Fibroblast of upper back skin (primary cell): Measurements from ENCODE around the gene BACH2.
A peak's percentile ranks its signal among the peaks of the same experiment; 100 is the strongest.
"Not testable (repeated sequence)": the region's sequence is repeated elsewhere in the genome, so short reads cannot be mapped to it uniquely, and the experiment has no call there.

ENCODE experiments used
- DNase-seq: peaks from one replicate; pipeline ENCODE4 v3.0.0-alpha.2; 2013

Gene BACH2

GRCh38 chr6:90121982-90122381 lies 174.7 kb downstream of the BACH2 start:
- no peak for DNase-seq

- DNase-seq, result no peak
Measured at GRCh38 chr6:90120327-90120726, 176.3 kb downstream of the BACH2 start.

- DNase-seq, result no peak
Measured at GRCh38 chr6:90119618-90120017, 177.0 kb downstream of the BACH2 start.

DNA sequence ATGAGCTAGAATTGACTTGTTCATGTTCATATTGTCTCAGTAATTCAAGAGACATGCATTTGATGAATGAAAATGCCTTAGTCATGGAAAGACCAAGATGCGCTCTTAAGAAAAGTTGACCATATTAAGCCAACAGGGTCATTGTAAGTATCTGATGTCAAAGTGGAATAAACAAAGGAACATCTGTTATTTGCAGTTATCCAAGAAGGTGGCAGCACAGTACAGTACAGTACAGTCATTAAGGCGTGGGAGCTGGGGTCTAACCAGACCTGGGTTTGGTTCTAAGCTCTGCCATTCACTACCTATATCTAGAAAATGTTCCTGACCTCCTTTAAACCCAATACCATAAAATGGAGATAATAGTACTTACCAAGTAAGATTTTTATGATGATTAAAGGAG lies 178.1 kb downstream of the BACH2 start:
- no peak for DNase-seq

- DNase-seq, result no peak
Measured at GRCh38 chr6:90118069-90118468, 178.6 kb downstream of the BACH2 start.

DNA sequence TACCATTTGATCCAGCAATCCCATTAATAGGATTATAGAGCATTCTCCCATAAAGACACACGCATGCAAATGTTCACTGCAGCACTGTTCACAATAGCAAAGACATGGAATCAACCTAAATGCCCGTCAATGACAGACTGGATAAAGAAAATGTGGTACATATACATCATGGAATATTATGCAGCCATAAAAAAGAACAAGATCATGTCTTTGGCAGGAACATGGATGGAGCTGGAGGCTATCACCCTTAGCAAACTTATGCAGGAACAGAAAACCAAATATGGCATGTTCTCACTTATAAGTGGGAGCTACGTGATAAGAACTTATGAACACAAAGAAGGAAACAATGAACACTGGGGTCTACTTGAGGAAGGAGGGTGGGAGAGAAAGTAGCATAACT lies 180.5 kb downstream of the BACH2 start:
- DNase-seq, result not testable (repeated sequence)

DNA sequence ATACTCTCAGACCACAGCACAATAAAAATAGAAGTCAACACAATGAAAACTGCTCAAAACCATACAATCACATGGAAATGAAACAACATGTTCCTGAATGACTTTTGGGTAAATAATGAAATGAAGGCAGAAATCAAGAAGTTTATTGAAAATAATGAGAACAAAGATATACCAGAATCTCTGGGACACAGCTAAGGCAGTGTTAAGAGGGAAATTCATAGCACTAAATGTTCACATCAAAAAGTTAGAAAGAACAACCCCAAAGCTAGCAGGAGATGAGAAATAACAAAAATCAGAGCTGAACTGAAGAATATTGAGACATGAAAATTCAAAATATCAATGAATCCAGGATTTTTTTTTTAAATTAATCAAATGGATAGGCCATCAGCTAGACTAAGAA lies 183.3 kb downstream of the BACH2 start:
- no peak for DNase-seq

DNA sequence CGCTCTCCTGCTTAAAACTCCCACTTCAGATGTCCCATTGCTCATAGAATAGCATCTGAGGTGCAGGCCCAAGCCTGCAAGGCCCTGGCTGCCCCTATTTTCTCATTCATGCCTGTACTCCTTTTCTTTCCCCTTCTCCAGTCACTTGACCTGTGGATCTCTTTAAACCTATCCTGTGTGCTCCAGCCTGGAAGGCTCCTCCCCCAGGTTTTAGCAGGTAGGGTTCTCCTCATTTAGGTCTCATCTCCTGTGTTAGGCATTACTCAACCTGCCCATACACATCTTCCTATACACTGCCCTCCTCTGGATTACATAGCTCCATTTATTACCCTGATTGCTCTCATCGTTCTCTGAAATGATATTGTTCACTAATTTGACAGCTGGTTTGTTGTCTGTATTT lies 185.3 kb downstream of the BACH2 start:
- no peak for DNase-seq

DNA sequence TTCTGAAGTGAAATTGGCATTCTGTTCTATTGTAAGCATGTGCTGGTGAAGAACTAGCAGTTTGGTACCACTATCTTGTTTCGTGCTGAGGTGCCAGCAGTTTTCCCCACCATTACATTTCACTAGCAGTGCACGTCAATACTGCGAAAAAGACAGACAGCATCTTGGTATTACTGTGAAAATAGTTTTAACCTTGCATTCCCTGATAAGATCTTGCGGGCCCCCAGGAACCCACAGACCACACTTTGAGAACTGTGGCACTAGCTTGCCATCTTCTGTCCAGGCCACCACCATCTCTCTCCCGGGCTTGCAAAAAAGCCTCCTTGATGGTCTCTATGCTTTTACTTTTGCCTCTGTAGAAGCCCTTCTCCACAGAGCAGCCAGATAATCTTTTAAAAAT lies 185.7 kb downstream of the BACH2 start:
- DNase-seq, result no peak

DNA sequence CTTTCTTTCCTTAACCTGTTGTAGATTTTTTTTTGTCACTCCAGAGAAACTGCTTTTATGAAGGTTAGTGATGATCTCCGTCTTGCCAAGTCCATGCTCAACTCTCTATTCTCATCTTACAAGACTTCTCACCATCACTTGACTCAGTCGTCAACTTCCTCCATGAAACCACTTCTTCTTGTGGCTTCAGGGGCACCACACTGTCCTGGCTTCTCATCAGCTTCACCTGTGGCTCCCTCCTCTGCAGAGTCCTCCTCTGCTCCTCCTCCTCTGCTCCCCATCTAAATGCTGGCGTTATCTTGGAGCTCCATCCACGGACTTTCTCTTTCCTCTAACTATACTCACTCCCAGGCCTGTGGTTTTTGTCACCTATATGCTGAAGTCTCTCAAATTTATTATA lies 187.5 kb downstream of the BACH2 start:
- no peak for DNase-seq

DNA sequence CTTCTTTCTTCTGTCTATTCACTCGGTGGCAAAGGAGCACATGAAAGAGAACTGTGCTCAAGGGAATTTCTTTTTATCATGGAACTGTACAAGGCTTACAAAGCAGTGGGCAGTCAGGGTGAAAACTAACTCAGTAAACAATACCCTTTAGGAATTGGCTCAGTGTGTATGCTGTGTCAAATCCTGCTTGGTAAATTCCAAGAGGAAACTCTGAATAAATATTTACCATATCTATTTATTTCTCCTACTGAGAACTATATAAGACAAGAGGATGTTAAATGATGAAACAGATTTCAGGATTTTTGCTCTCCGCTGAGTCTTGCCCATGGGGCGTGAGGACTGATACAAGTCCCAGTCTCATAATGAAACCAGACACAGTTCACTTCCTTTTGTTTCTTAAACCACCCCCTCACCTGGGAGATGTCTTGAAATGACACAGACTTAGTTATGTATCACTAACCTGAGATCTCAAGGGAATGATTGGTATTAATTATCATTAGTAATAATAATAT lies 188.8 kb downstream of the BACH2 start:
- DNase-seq, result no peak

DNA sequence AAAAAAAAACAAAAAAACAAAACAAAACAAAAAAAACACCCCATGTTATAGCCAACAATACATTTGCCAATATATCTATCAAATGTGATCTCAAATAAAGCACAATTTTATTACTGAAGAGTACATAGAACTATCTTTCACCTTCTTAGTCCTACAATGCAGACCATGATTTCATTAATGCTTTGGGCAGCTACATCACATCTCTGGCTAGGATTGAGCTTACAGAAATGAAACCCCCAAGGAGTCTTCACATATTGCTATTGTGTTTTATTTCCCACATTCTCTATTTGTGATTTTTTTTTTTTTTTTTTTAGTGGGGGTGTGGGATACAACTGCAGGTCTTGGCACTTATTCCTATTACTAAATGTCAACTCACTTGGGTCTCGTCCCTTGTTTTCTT lies 189.3 kb downstream of the BACH2 start:
- DNase-seq, result no peak

DNA sequence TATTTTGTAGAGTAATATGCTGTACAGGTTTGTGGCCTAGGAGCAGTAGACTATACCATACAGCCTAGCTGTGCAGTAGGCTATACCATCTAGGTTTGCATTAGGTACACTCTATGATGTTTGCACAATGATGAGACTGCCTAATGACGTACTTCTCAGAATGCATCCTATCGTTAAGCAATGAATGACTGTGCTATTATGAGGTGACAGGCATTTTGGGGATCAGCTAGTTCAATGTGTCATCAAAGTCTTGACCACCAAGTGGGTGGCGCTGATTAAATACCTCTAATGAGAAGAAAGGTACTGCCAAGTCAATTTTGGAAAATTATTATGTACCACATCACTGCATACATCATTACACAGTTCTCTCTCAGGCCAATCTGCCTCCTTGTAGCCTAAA lies 190.2 kb downstream of the BACH2 start:
- no peak for DNase-seq

GRCh38 chr6:90105506-90106170 lies 191.0 kb downstream of the BACH2 start:
- no peak for DNase-seq

GRCh38 chr6:90103056-90103800 lies 193.4 kb downstream of the BACH2 start:
- no peak for DNase-seq

DNA sequence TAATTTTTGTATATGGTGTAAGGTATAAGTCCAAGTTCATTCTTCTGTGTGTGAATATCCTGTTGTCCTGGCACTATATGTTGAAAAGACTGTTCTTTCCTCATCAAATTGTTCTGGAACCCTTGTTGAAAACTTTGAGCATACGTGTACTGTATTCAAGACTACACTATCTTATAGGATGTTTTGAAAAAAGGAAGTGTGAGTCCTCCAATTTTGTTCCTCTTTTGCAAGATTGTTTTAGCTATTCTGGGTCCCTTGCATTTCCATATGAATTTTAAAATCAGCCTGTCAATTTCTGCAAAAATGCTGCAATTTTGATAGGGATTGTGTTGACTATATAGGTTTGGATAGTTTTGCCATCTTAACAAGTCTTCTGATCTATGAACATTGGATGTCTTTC lies 195.2 kb downstream of the BACH2 start:
- DNase-seq, result no peak

- DNase-seq, result peak; percentile 47
Measured at GRCh38 chr6:90100059-90100665, 196.5 kb downstream of the BACH2 start.

DNA sequence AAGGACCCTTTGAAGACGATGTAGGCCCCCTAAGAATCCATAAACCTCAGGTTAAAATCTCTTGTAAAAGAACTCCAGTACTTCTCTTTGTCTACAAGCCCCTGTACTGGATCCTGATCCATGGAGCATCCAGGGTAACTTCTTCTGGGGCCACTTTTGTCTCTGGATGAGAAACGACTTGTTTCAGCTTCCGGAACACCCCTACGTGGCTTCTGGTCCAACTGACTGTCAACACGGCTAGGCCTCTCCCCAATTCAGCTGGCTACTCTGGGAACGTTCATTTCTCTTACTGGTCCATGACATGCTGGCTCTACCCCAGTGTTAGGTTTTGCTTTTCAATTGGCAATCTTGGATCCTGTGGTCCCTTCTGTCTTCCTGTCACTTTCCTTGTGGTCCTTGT lies 198.0 kb downstream of the BACH2 start:
- DNase-seq, result no peak

GRCh38 chr6:90098001-90098531 lies 198.6 kb downstream of the BACH2 start:
- peak; percentile 98 for DNase-seq

- peak; percentile 22 for DNase-seq
Measured at GRCh38 chr6:90097356-90097755, 199.3 kb downstream of the BACH2 start.

DNA sequence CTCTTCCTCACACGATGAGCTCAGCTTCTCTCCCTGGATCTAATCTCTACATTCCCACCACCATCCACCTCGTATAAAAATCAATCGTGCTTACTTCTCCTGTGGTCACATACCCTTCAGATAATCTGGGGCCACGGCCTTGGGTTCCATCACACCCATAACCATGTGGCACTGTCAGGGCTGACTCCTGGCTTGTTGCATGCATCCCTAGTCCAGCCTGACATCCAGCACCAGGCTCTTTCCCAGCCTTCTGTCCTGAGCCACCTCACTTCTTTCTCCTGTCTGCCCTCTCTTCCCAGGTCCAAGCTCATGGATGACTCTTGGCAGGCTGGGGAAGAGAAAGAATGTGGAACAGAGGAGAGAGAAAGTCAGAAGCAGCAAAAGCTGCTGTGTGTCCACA lies 199.8 kb downstream of the BACH2 start:
- peak; percentile 3 for DNase-seq

GRCh38 chr6:90095788-90096187 lies 200.9 kb downstream of the BACH2 start:
- DNase-seq, result no peak

DNA sequence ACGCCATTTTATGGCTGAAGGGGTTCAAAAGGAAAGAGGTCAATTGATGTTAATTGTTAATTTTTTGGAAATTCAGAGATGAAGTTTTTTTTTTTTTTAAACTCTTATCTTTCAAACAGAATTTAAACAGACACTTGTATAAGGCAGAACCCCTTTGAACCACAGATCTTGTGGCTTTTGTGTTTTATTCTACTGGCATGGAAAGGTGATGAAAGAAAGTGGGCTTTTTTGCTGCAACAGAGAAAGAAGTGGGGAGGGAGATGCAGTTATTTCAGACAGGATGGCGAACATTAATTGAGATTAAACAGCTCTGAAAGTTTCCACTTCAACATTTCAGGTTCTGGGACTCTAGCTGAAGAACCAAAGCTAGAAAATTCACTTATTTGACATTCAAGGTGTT lies 201.5 kb downstream of the BACH2 start:
- no peak for DNase-seq

DNA sequence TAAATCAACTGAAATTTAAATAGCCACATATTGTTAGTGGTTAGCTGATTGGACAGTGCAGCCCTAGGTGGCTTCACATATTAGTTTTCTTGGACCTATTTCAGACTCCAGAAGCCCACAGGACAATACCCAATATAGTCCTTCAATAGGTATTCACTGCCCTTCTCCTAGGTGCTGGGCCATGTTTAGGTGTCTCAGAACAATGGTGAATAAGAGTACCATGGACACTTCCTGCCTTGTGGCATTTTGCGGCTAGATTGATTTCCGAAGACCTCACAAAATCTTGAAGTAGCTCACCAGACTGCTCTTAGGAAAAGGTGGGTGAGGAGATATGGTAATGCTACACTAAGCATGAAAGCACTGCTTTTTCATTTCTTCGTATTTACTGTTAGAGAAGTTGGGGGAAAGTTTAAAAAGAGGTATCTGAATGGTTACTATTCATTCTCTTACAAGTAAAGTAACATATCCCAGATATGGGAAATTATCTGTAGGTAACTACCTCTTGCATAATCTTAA lies 203.0 kb downstream of the BACH2 start:
- DNase-seq, result no peak
